HEK293T (cell line): Measurements from ENCODE around the gene FCGR2B.
"Not testable (repeated sequence)": the region's sequence is repeated elsewhere in the genome, so short reads cannot be mapped to it uniquely, and the experiment has no call there.

Experiments
- ARNT ChIP-seq: fragments of 450-650 bp; IDR thresholded peaks from 2 replicates; pipeline ENCODE4 v1.6.1; 2017; ENCODE audit warnings: mild to moderate bottlenecking
- CTBP1 ChIP-seq: fragments of 450-650 bp; IDR thresholded peaks from 2 replicates; pipeline ENCODE4 v1.6.1; 2016; ENCODE audit warnings: borderline replicate concordance
- FOXA1 ChIP-seq: fragments of 450-650 bp; IDR thresholded peaks from 2 replicates; pipeline ENCODE4 v1.6.1; 2016; ENCODE audit warnings: mild to moderate bottlenecking
- FOXM1 ChIP-seq: fragments of 450-650 bp; IDR thresholded peaks from 2 replicates; pipeline ENCODE4 v1.6.1; 2017; ENCODE audit warnings: mild to moderate bottlenecking, borderline replicate concordance
- SP1 ChIP-seq: fragments of 450-650 bp; IDR thresholded peaks from 2 replicates; pipeline ENCODE4 v1.6.1; 2017
- ZNF384 ChIP-seq: fragments of 450-650 bp; IDR thresholded peaks from 2 replicates; pipeline ENCODE4 v1.6.1; 2016

- TF ChIP-seq FOXA1, ARNT, ZNF384, FOXM1, SP1, CTBP1: not testable (repeated sequence)
Observed at GRCh38 chr1:161653541-161653940, 9.4 kb upstream of the FCGR2B start.
